HG02885 (cell line): ENCODE measurements around the gene HSD17B13.
"Not testable (repeated sequence)": the region's sequence is repeated elsewhere in the genome, so short reads cannot be mapped to it uniquely, and the experiment has no call there.

Experiments
- ATAC-seq: cut with Tn5 transposase; IDR thresholded peaks from one replicate; pipeline ENCODE4 v1.9.1; 2021; ENCODE audit warnings: mild to moderate bottlenecking; ENCODE audit not compliant: unreplicated experiment, poor library complexity

Gene HSD17B13

GRCh38 chr4:87322754-87323153 lies at the start of gene HSD17B13:
Gene HSD17B13 (minus strand): TSS chr4:87322882. CDS start chr4:87322841, 41 bp downstream.
- ATAC-seq, result no peak

- no peak for ATAC-seq
Measured at GRCh38 chr4:87370068-87370467, 47.4 kb upstream of the HSD17B13 start.

GRCh38 chr4:87366521-87367162 lies 44.0 kb upstream of the HSD17B13 start:
- ATAC-seq, result no peak

- ATAC-seq, result no peak
Measured at GRCh38 chr4:87365348-87365747, 42.7 kb upstream of the HSD17B13 start.

GRCh38 chr4:87363552-87363951 lies 40.9 kb upstream of the HSD17B13 start:
- no peak for ATAC-seq

- no peak for ATAC-seq
Measured at GRCh38 chr4:87360338-87360935, 37.8 kb upstream of the HSD17B13 start.

GRCh38 chr4:87359258-87359657 lies 36.6 kb upstream of the HSD17B13 start:
- ATAC-seq, result no peak

GRCh38 chr4:87356832-87357526 lies 34.3 kb upstream of the HSD17B13 start:
- ATAC-seq, result no peak

GRCh38 chr4:87354168-87355102 lies 31.8 kb upstream of the HSD17B13 start:
- no peak for ATAC-seq

GRCh38 chr4:87353592-87353991 lies 30.9 kb upstream of the HSD17B13 start:
- ATAC-seq, result peak; percentile 90

- ATAC-seq, result no peak
Measured at GRCh38 chr4:87345139-87345538, 22.5 kb upstream of the HSD17B13 start.

GRCh38 chr4:87342872-87343271 lies 20.2 kb upstream of the HSD17B13 start:
- ATAC-seq, result no peak

GRCh38 chr4:87341954-87342635 lies 19.4 kb upstream of the HSD17B13 start:
- ATAC-seq, result not testable (repeated sequence)

GRCh38 chr4:87339440-87339839 lies 16.8 kb upstream of the HSD17B13 start:
- no peak for ATAC-seq

GRCh38 chr4:87337361-87337760 lies 14.7 kb upstream of the HSD17B13 start:
- ATAC-seq, result no peak

- ATAC-seq, result no peak
Measured at GRCh38 chr4:87333267-87333666, 10.6 kb upstream of the HSD17B13 start.

GRCh38 chr4:87330761-87331160 lies 8.1 kb upstream of the HSD17B13 start:
- ATAC-seq, result no peak

GRCh38 chr4:87327136-87327535 lies 4.5 kb upstream of the HSD17B13 start:
- ATAC-seq, result no peak

GRCh38 chr4:87326460-87326859 lies 3.8 kb upstream of the HSD17B13 start:
- ATAC-seq, result no peak

GRCh38 chr4:87321888-87322287 lies 794 bp downstream of the HSD17B13 start:
- no peak for ATAC-seq
